ENCODE results near the gene DYNLRB1.

DYNLRB1 gene

GRCh38 chr20:34528921-34529297 lies 12.7 kb downstream of the DYNLRB1 start:
- peak; percentile 45 to 81 for DNase-seq
- peaks cover 45 to 71% (median 63%) of the 10 kb centered on the region in 3 donors for H3K36me3 ChIP-seq
- H3K27ac ChIP-seq = peak overlapping the region; percentile 18 to 50
- no peaks in the 10 kb centered on the region for H3K27me3 ChIP-seq
- no peaks in the 10 kb centered on the region for H3K9me3 ChIP-seq
- intact Hi-C loops (cut with DNase I; ENCODE audit: low total_unique reads) = no loop called here
- no peak overlapping the region for H3K4me3 ChIP-seq
- H3K4me1 ChIP-seq = peaks cover 0 to 54% (median 41%) of the 10 kb centered on the region in 4 donors
- TF ChIP-seq CTCF (IDR thresholded peaks at IDR 0.05) = peak; percentile 28 to 35

- peak overlapping the region in 1 of 2 donors; percentile 18 for H3K27ac ChIP-seq
- no peak overlapping the region for H3K4me3 ChIP-seq
- no peak for TF ChIP-seq CTCF (IDR thresholded peaks at IDR 0.05)
- H3K4me1 ChIP-seq = peaks cover 0 to 49% (median 36%) of the 10 kb centered on the region in 4 donors
- intact Hi-C loops (cut with DNase I; ENCODE audit: low total_unique reads) = no loop called here
- H3K27me3 ChIP-seq = no peaks in the 10 kb centered on the region
- peaks cover 53 to 80% (median 71%) of the 10 kb centered on the region in 3 donors for H3K36me3 ChIP-seq
- no peaks in the 10 kb centered on the region for H3K9me3 ChIP-seq
- DNase-seq = peak; percentile 16 to 57
Observed at GRCh38 chr20:34529742-34530141, 13.5 kb downstream of the DYNLRB1 start.

- intact Hi-C loops (cut with DNase I; ENCODE audit: low total_unique reads) = no loop called here
- H3K27me3 ChIP-seq = no peaks in the 10 kb centered on the region
- TF ChIP-seq CTCF (IDR thresholded peaks at IDR 0.05) = no peak
- DNase-seq = peak; percentile 1 to 28
- H3K36me3 ChIP-seq = peaks cover 59 to 86% (median 77%) of the 10 kb centered on the region in 3 donors
- peaks cover 0 to 43% (median 33%) of the 10 kb centered on the region in 4 donors for H3K4me1 ChIP-seq
- no peak overlapping the region for H3K27ac ChIP-seq
- H3K4me3 ChIP-seq = no peak overlapping the region
- H3K9me3 ChIP-seq = no peaks in the 10 kb centered on the region
Observed at GRCh38 chr20:34530342-34530741, 14.1 kb downstream of the DYNLRB1 start.

DNA sequence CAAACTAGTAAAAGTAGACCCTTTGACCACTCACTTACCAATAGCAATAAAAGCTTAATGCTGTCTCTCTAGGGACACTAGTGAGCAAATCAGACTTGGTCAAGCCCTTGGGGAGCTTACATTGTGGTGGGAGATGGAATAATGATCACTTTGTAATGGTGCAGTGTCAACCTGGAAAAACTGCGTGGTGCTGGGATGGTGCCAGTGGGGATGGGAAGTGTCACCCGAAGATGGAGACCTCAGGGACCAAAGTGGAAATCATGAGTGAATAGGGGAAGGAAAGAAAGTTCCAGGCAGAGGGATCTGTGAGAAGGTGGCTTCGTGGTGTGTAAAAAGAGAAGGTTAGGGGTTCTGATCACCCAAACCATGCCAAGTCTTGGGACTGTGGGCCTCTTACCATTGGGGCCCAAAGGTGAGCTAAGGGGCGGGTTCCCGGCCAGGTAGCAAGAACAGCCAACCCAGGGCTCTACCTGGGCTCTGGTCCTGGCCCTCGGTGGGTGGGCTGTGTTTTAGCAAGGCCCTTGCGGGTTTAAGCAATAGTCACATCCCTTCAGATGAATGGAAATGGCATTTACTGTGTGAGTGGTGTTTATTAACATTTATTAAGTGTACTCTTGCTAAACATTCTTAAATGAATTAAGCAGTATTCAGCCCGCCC lies 15.5 kb downstream of the DYNLRB1 start:
- Histone ChIP-seq H3K4me3 (no peak overlapping the region), H3K36me3 (peaks cover 70 to 97% (median 87%) of the 10 kb centered on the region in 3 donors), H3K4me1 (peaks cover 0 to 29% (median 22%) of the 10 kb centered on the region in 4 donors), H3K27me3 (no peaks in the 10 kb centered on the region), H3K9me3 (no peaks in the 10 kb centered on the region), H3K27ac (no peak overlapping the region)
- intact Hi-C loops (cut with DNase I; ENCODE audit: low total_unique reads) = no loop called here
- no peak for TF ChIP-seq CTCF (IDR thresholded peaks at IDR 0.05)
- DNase-seq = peak; percentile 11 to 13

- peak; percentile 5 to 50 for DNase-seq
- intact Hi-C loops (cut with DNase I; ENCODE audit: low total_unique reads) = no loop called here
- H3K36me3 ChIP-seq = peaks cover 70 to 97% (median 87%) of the 10 kb centered on the region in 3 donors
- no peak overlapping the region for H3K4me3 ChIP-seq
- no peak overlapping the region for H3K27ac ChIP-seq
- no peaks in the 10 kb centered on the region for H3K9me3 ChIP-seq
- no peak for TF ChIP-seq CTCF (IDR thresholded peaks at IDR 0.05)
- H3K4me1 ChIP-seq = peaks cover 0 to 23% (median 18%) of the 10 kb centered on the region in 4 donors
- no peaks in the 10 kb centered on the region for H3K27me3 ChIP-seq
Observed at GRCh38 chr20:34532320-34532719, 16.1 kb downstream of the DYNLRB1 start.
